Endodermal cell (in vitro differentiated cells): ENCODE results near the gene GRM4. TPM values are rescaled to one million over a fixed set of nuclear protein-coding genes. Genes with fewer than 3 reads are reported as not detected.

Source experiments
- DNase-seq: peaks from one replicate; pipeline ENCODE4 v3.0.0-alpha.2; 2017
- H3K27ac ChIP-seq: 2 replicates; pipeline ENCODE4 v1.5.1; 2013; ENCODE audit warnings: mild to moderate bottlenecking, low read depth, low read length, moderate library complexity
- H3K27me3 ChIP-seq: 2 replicates; pipeline ENCODE4 v1.6.1; 2013; ENCODE audit warnings: mild to moderate bottlenecking, low read length, moderate library complexity; ENCODE audit not compliant: insufficient read depth, control insufficient read depth, poor library complexity, severe bottlenecking
- H3K36me3 ChIP-seq: 2 replicates; pipeline ENCODE4 v1.7.0; 2013; ENCODE audit warnings: mild to moderate bottlenecking, low read length, moderate library complexity; ENCODE audit not compliant: control insufficient read depth, insufficient read depth
- H3K4me1 ChIP-seq: one replicate; pipeline ENCODE4 v1.7.0; 2013; ENCODE audit warnings: low read length; ENCODE audit not compliant: control insufficient read depth, insufficient read depth
- H3K4me3 ChIP-seq: 2 replicates; pipeline ENCODE4 v1.5.1; 2013; ENCODE audit warnings: mild to moderate bottlenecking, low read length, moderate library complexity
- H3K9ac ChIP-seq: 2 replicates; pipeline ENCODE4 v1.6.1; 2013; ENCODE audit warnings: mild to moderate bottlenecking, low read length, moderate library complexity; ENCODE audit not compliant: poor library complexity, severe bottlenecking; ENCODE audit errors: extremely low read depth
- H3K9me3 ChIP-seq: 2 replicates; pipeline ENCODE4 v1.6.1; 2013; ENCODE audit warnings: mild to moderate bottlenecking, low read length, moderate library complexity; ENCODE audit not compliant: control insufficient read depth
- H3K27ac Mint-ChIP-seq: 2 replicates; pipeline ENCODE4 v1.8.0; 2020; ENCODE audit warnings: mixed read lengths
- H3K27me3 Mint-ChIP-seq: 2 replicates; pipeline ENCODE4 v1.8.0; 2021; ENCODE audit warnings: mild to moderate bottlenecking, mixed read lengths; ENCODE audit not compliant: insufficient read depth
- H3K36me3 Mint-ChIP-seq: 2 replicates; pipeline ENCODE4 v1.8.0; 2020; ENCODE audit warnings: low read depth, mixed read lengths
- H3K4me1 Mint-ChIP-seq: 2 replicates; pipeline ENCODE4 v1.8.0; 2020; ENCODE audit warnings: mixed read lengths
- H3K4me3 Mint-ChIP-seq: 2 replicates; pipeline ENCODE4 v1.8.0; 2020; ENCODE audit warnings: mild to moderate bottlenecking, moderate library complexity, mixed read lengths
- H3K9me3 Mint-ChIP-seq: 2 replicates; pipeline ENCODE4 v1.8.0; 2020; ENCODE audit warnings: mild to moderate bottlenecking, mixed read lengths
- CTCF ChIP-seq: fragments of 200-600 bp; sonication (generic); conservative IDR thresholded peaks from 2 replicates; pipeline ENCODE4 v1.5.0; 2021; ENCODE audit warnings: antibody characterized with exemption, mild to moderate bottlenecking
- WGBS, 2 experiments: methylation state at CpG; one replicate each; pipeline versions ENCODE4 v1.1.5 to v1.1.7; 2013; ENCODE audit warnings: missing lambda C conversion rate in 2 of 2, mixed read lengths in 1 of 2; ENCODE audit not compliant: insufficient coverage in 1 of 2, insufficient read length in 1 of 2; 5-methylcytosine and 5-hydroxymethylcytosine counted together
- total RNA-seq, 2 donors: library from RNA; stranded (reverse); fragmentation: NEBNext Ultra II Directional in 1 of 2; extraction: Animal tissue kit (Norgen Biotek cat#: 25700) in 1 of 2; gene quantifications; 2 replicates in 1 of 2; 3 replicates in 1 of 2; pipeline ENCODE4 v1.2.1, GENCODE V29; 2021

GRM4 gene
- total RNA-seq, 2 donors from 2014 or later = 3.1 to 9.1 TPM

- Histone ChIP-seq H3K4me1 (no peaks in the 10 kb centered on the region), H3K27ac (no peak overlapping the region), H3K9ac (no peak overlapping the region), H3K36me3 (no peaks in the 10 kb centered on the region), H3K9me3 (no peaks in the 10 kb centered on the region), H3K27me3 (no peaks in the 10 kb centered on the region), H3K4me3 (no peak overlapping the region)
- no peak for TF ChIP-seq CTCF
- H3K4me3 Mint-ChIP-seq = no peak overlapping the region
- H3K4me1 Mint-ChIP-seq = peaks cover 4% of the 10 kb centered on the region
- no peaks in the 10 kb centered on the region for H3K9me3 Mint-ChIP-seq
- no peaks in the 10 kb centered on the region for H3K27me3 Mint-ChIP-seq
- no peaks in the 10 kb centered on the region for H3K36me3 Mint-ChIP-seq
- DNase-seq = no peak
- H3K27ac Mint-ChIP-seq = peak overlapping the region; percentile 55
- 91 to 100% methylated on average over 2 to 10 of the region's 10 CpGs for WGBS, 2 experiments
Measured at GRCh38 chr6:34092631-34093030, 53.3 kb downstream of the GRM4 start.

GRCh38 chr6:34090935-34091334 is 55.0 kb downstream of the GRM4 start:
- H3K9me3 ChIP-seq = no peaks in the 10 kb centered on the region
- Mint-ChIP-seq H3K27ac (peak overlapping the region; percentile 13), H3K9me3 (no peaks in the 10 kb centered on the region), H3K27me3 (no peaks in the 10 kb centered on the region), H3K4me3 (no peak overlapping the region), H3K36me3 (no peaks in the 10 kb centered on the region), H3K4me1 (peaks cover 4% of the 10 kb centered on the region)
- no peak for TF ChIP-seq CTCF
- H3K4me3 ChIP-seq = no peak overlapping the region
- 73 to 84% methylated on average over 3 to 5 of the region's 5 CpGs for WGBS, 2 experiments
- no peaks in the 10 kb centered on the region for H3K36me3 ChIP-seq
- H3K27me3 ChIP-seq = no peaks in the 10 kb centered on the region
- H3K4me1 ChIP-seq = no peaks in the 10 kb centered on the region
- H3K9ac ChIP-seq = no peak overlapping the region
- no peak for DNase-seq
- H3K27ac ChIP-seq = no peak overlapping the region

- 90 to 94% methylated on average over 4 to 9 of the region's 9 CpGs for WGBS, 2 experiments
- H3K4me3 ChIP-seq = no peak overlapping the region
- Mint-ChIP-seq H3K9me3 (no peaks in the 10 kb centered on the region), H3K27ac (no peak overlapping the region), H3K27me3 (no peaks in the 10 kb centered on the region), H3K4me1 (peaks cover 4% of the 10 kb centered on the region), H3K36me3 (no peaks in the 10 kb centered on the region), H3K4me3 (no peak overlapping the region)
- TF ChIP-seq CTCF = no peak
- H3K4me1 ChIP-seq = no peaks in the 10 kb centered on the region
- no peak overlapping the region for H3K9ac ChIP-seq
- no peaks in the 10 kb centered on the region for H3K36me3 ChIP-seq
- DNase-seq = no peak
- H3K9me3 ChIP-seq = no peaks in the 10 kb centered on the region
- H3K27ac ChIP-seq = no peak overlapping the region
- no peaks in the 10 kb centered on the region for H3K27me3 ChIP-seq
Measured at GRCh38 chr6:34090529-34090928, 55.4 kb downstream of the GRM4 start.
